Smooth muscle cell (in vitro differentiated cells): ENCODE data around the gene GANAB. TPM values are rescaled to one million over a fixed set of nuclear protein-coding genes. Genes with fewer than 3 reads are reported as not detected.

ENCODE experiments used
- DNase-seq: peaks from one replicate; lab custom pipeline; 2025; ENCODE audit not compliant: unreplicated experiment; lab: John Stamatoyannopoulos, UW
- H2AFZ ChIP-seq: fragments of 200-600 bp; sonication (generic); 2 replicates; pipeline ENCODE4 v1.6.0; 2016; ENCODE audit warnings: antibody characterized with exemption, low read depth, mild to moderate bottlenecking
- H3F3A ChIP-seq: fragments of 200-600 bp; sonication (generic); 2 replicates; pipeline ENCODE4 v1.6.0; 2017; ENCODE audit warnings: antibody characterized with exemption, low read depth
- H3K27ac ChIP-seq: fragments of 200-600 bp; sonication (generic); 2 replicates; pipeline ENCODE4 v1.5.1; 2016; ENCODE audit warnings: low read depth, mild to moderate bottlenecking
- H3K27me3 ChIP-seq: fragments of 200-600 bp; sonication (generic); 2 replicates; pipeline ENCODE4 v1.6.1; 2016; ENCODE audit warnings: low read depth, mild to moderate bottlenecking
- H3K36me3 ChIP-seq: fragments of 200-600 bp; sonication (generic); 2 replicates; pipeline ENCODE4 v1.5.1; 2016; ENCODE audit warnings: low read depth
- H3K4me1 ChIP-seq: fragments of 200-600 bp; sonication (generic); 2 replicates; pipeline ENCODE4 v1.5.1; 2016; ENCODE audit warnings: low read depth
- H3K4me2 ChIP-seq: fragments of 200-600 bp; sonication (generic); 2 replicates; pipeline ENCODE4 v1.6.0; 2016; ENCODE audit warnings: mild to moderate bottlenecking
- H3K4me3 ChIP-seq: fragments of 200-600 bp; sonication (generic); 2 replicates; pipeline ENCODE4 v1.5.1; 2016; ENCODE audit warnings: mild to moderate bottlenecking
- H3K79me2 ChIP-seq: fragments of 200-600 bp; sonication (generic); 2 replicates; pipeline ENCODE4 v1.6.0; 2016; ENCODE audit warnings: low read depth, mild to moderate bottlenecking
- H3K9ac ChIP-seq: fragments of 200-600 bp; sonication (generic); 2 replicates; pipeline ENCODE4 v1.6.0; 2016; ENCODE audit warnings: low read depth
- H3K9me3 ChIP-seq: fragments of 200-600 bp; sonication (generic); replicated peaks from 2 replicates; pipeline ENCODE4 v1.5.1; 2016; ENCODE audit warnings: low read depth
- H4K20me1 ChIP-seq: fragments of 200-600 bp; sonication (generic); 2 replicates; pipeline ENCODE4 v1.6.0; 2016; ENCODE audit warnings: low read depth
- WGBS: methylation state at CpG from one replicate; pipeline ENCODE4 v1.1.7; 2016; ENCODE audit warnings: low lambda C conversion rate; 5-methylcytosine and 5-hydroxymethylcytosine counted together
- polyA plus RNA-seq: library from polyadenylated mRNA; unstranded; fragments of >200 nt; fragmentation: Nextera tagmentation; extraction: Ambion mirVana; gene quantifications from 2 replicates; pipeline ENCODE4 v1.2.1, GENCODE V29; 2016
- total RNA-seq: library from RNA; depleted of rRNA; stranded (reverse); fragments of >200 nt; gene quantifications from 2 replicates; pipeline ENCODE4 v1.2.3, GENCODE V29; 2014
- TF ChIP-seq, protein P1 (sequence below): fragments of 200-600 bp; sonication (generic); IDR thresholded peaks from 2 replicates; pipeline ENCODE4 v1.5.1; 2017; ENCODE audit warnings: borderline replicate concordance, mild to moderate bottlenecking, antibody characterized with exemption; ENCODE audit not compliant: insufficient read depth, poor library complexity, severe bottlenecking

Gene GANAB
- total and polyA plus RNA-seq, 2 experiments from 2014 or later, result 176 to 225 TPM

DNA sequence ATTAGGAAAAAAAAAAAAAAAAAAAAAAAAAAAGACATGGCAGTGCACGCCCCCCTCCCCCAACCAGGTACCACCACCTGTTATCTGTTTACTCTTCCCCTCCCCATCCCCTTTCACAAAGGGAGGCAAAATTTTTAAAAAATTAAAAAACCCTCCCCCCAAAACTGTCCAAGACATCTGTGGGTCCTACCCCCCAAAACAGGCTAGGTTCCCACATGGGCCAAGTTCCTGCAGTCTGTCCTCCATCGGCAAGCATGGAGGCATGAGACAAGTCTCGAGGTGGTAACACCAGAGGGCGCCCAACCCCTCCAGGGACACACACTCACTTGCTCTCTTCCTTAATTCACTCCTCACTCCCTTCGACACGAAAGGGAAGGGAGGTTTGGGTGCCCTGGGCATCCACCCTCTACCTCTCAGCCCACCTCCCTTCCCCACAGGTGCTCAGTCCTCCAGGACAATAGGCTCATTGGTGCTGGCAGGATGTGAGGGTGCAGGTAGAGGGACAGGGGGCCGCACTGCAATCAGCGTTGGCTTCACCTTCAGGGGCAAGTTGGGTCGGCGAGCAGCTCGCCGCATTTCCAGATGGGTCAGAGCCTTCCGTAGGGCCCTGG, 52.9 kb downstream of the GANAB start:
- TF ChIP-seq, protein P1, sequence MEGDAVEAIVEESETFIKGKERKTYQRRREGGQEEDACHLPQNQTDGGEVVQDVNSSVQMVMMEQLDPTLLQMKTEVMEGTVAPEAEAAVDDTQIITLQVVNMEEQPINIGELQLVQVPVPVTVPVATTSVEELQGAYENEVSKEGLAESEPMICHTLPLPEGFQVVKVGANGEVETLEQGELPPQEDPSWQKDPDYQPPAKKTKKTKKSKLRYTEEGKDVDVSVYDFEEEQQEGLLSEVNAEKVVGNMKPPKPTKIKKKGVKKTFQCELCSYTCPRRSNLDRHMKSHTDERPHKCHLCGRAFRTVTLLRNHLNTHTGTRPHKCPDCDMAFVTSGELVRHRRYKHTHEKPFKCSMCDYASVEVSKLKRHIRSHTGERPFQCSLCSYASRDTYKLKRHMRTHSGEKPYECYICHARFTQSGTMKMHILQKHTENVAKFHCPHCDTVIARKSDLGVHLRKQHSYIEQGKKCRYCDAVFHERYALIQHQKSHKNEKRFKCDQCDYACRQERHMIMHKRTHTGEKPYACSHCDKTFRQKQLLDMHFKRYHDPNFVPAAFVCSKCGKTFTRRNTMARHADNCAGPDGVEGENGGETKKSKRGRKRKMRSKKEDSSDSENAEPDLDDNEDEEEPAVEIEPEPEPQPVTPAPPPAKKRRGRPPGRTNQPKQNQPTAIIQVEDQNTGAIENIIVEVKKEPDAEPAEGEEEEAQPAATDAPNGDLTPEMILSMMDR, result peak; percentile 45
- H3K79me2 ChIP-seq, result peaks cover 20% of the 10 kb centered on the region
- peaks cover 14% of the 10 kb centered on the region for H3F3A ChIP-seq
- no peak overlapping the region for H3K9ac ChIP-seq
- H3K4me3 ChIP-seq, result no peak overlapping the region
- no peaks in the 10 kb centered on the region for H3K9me3 ChIP-seq
- DNase-seq, result no peak
- no peaks in the 10 kb centered on the region for H3K27me3 ChIP-seq
- H4K20me1 ChIP-seq, result peaks cover 8% of the 10 kb centered on the region
- WGBS, result 72% methylated on average over 13 of the region's 13 CpGs
- no peaks in the 10 kb centered on the region for H3K36me3 ChIP-seq
- H2AFZ ChIP-seq, result no peak overlapping the region
- H3K4me2 ChIP-seq, result no peak overlapping the region
- no peak overlapping the region for H3K27ac ChIP-seq
- H3K4me1 ChIP-seq, result no peaks in the 10 kb centered on the region

DNA sequence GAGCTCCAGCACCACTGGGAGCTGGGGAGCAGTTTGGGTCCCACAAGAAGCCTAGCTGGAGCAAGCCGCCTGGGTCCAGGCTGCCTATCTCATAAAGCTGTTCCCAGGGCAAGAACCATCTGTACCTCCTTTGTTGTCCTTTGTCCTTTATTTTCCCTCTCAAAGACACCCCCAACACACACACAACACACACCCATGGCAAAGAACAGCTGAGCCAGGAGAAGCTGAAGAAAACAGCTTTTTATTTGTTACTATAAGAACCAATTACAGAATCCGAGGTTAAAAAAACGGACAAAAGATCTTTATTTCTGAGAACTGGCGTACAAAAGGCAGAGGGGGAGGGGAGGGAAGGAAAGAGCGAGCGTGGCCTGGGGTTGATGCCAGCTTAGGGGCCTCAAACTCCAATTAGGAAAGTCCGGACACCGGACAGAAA, 53.4 kb downstream of the GANAB start:
- H3K79me2 ChIP-seq, result peaks cover 15% of the 10 kb centered on the region
- no peak overlapping the region for H3K4me2 ChIP-seq
- TF ChIP-seq, protein P1, result no peak
- no peak for DNase-seq
- peak overlapping the region; percentile 90 for H3K27ac ChIP-seq
- no peak overlapping the region for H3K9ac ChIP-seq
- H3K27me3 ChIP-seq, result no peaks in the 10 kb centered on the region
- no peaks in the 10 kb centered on the region for H3K36me3 ChIP-seq
- H3K4me3 ChIP-seq, result no peak overlapping the region
- 88% methylated on average over 6 of the region's 8 CpGs for WGBS
- no peaks in the 10 kb centered on the region for H3K4me1 ChIP-seq
- no peaks in the 10 kb centered on the region for H3K9me3 ChIP-seq
- peaks cover 14% of the 10 kb centered on the region for H3F3A ChIP-seq
- peaks cover 4% of the 10 kb centered on the region for H4K20me1 ChIP-seq
- no peak overlapping the region for H2AFZ ChIP-seq

DNA sequence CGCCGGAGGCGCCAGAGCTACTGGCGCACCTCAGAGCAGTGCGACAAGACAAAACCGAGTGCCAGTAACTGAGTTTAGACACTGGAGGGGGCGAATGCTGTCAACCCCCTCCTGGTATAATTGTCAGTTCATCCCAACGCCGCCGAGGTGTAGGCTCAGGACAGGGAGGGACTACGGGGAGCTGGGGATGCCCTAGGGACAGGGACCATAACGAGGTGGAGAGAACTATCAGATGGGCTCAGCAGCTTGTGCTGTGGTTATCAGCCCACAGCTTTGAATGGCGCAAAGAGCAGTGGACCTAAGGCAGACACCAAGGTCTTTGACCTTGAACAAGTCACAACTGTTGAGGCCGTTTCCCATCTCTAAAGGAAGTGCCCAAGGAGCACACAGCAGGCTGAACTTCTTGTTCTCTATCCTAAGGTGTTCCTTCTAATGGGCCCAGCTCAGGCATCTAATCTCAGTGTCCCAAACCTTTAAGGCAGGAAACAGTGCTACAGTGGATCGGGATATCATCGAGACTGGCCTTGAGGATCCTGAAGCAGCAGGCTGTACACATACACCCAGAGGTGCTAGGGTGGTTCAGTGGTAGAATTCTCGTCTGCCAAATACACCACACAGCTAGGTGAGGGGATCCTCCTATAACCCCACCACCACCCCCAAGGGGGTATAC, 54.1 kb downstream of the GANAB start:
- Histone ChIP-seq H3F3A (peaks cover 14% of the 10 kb centered on the region), H3K27ac (peak overlapping the region; percentile 90), H3K79me2 (peaks cover 18% of the 10 kb centered on the region), H3K9ac (peak overlapping the region; percentile 22), H3K9me3 (no peaks in the 10 kb centered on the region), H3K4me1 (no peaks in the 10 kb centered on the region), H4K20me1 (no peaks in the 10 kb centered on the region), H3K36me3 (no peaks in the 10 kb centered on the region), H3K4me2 (peak overlapping the region; percentile 85), H3K4me3 (peak overlapping the region; percentile 84), H2AFZ (peak overlapping the region; percentile 6), H3K27me3 (no peaks in the 10 kb centered on the region)
- DNase-seq, result no peak
- TF ChIP-seq, protein P1, result no peak
- 20% methylated on average over 17 of the region's 17 CpGs for WGBS
